ENCODE data around the gene GCNT1.

GCNT1 gene

GRCh38 chr9:76458903-76459693 lies at the start of gene GCNT1:
Gene GCNT1, plus strand, starts transcription at chr9:76459182. Its CDS starts 43,200 bp downstream, at chr9:76502382.
- Histone ChIP-seq H3F3A (ENCODE audit: insufficient read depth, low read length) (peaks cover 4% of the 10 kb centered on the region; the same call in 1 of the 2 replicates), H3K4me1 (ENCODE audit: insufficient read depth, low read length, severe bottlenecking) (peaks cover 53% of the 10 kb centered on the region), H3K79me2 (ENCODE audit: insufficient read depth, low read length) (peaks cover 42% of the 10 kb centered on the region), H2AFZ (ENCODE audit: low read length) (no peak within 1 kb of the TSS), H4K20me1 (ENCODE audit: insufficient read depth, low read length) (no peaks in the 10 kb centered on the region), H3K27ac (ENCODE audit: low read depth, low read length, poor library complexity, severe bottlenecking) (peak within 1 kb of the TSS; percentile 95), H3K4me3 (ENCODE audit: low read depth, low read length, poor library complexity, severe bottlenecking) (peak within 1 kb of the TSS; percentile 80), H3K27me3 (ENCODE audit: insufficient read depth, low read length) (no peaks in the 10 kb centered on the region), H3K36me3 (ENCODE audit: insufficient read depth, low read length) (peaks cover 16% of the 10 kb centered on the region), H3K9me3 (ENCODE audit: low read length) (no peaks in the 10 kb centered on the region), H3K9me2 (ENCODE audit: low read depth, low read length) (no peaks in the 10 kb centered on the region), H3K9ac (ENCODE audit: low read length) (peak within 1 kb of the TSS; percentile 81), H3K4me2 (ENCODE audit: low read length) (peak within 1 kb of the TSS; percentile 95)
- TF ChIP-seq CTCF (IDR thresholded peaks at IDR 0.05; ENCODE audit: low read length) (peak; percentile 70), EZH2 (IDR thresholded peaks at IDR 0.05; ENCODE audit: borderline replicate concordance, low read length) (no peak)

- H3K4me3 ChIP-seq (ENCODE audit: low read depth, low read length, poor library complexity, severe bottlenecking): no peak overlapping the region
- peaks cover 8% of the 10 kb centered on the region for H3K9me3 ChIP-seq (ENCODE audit: low read length)
- no peaks in the 10 kb centered on the region for H3K36me3 ChIP-seq (ENCODE audit: insufficient read depth, low read length)
- no peaks in the 10 kb centered on the region for H3F3A ChIP-seq (ENCODE audit: insufficient read depth, low read length)
- no peaks in the 10 kb centered on the region for H3K79me2 ChIP-seq (ENCODE audit: insufficient read depth, low read length)
- no peak overlapping the region for H3K27ac ChIP-seq (ENCODE audit: low read depth, low read length, poor library complexity, severe bottlenecking)
- no peaks in the 10 kb centered on the region for H4K20me1 ChIP-seq (ENCODE audit: insufficient read depth, low read length)
- peaks cover 15% of the 10 kb centered on the region for H3K4me1 ChIP-seq (ENCODE audit: insufficient read depth, low read length, severe bottlenecking)
- H3K27me3 ChIP-seq (ENCODE audit: insufficient read depth, low read length): no peaks in the 10 kb centered on the region
- H2AFZ ChIP-seq (ENCODE audit: low read length): no peak overlapping the region
- H3K4me2 ChIP-seq (ENCODE audit: low read length): no peak overlapping the region
- TF ChIP-seq EZH2 (IDR thresholded peaks at IDR 0.05; ENCODE audit: borderline replicate concordance, low read length) (no peak), CTCF (IDR thresholded peaks at IDR 0.05; ENCODE audit: low read length) (no peak)
- no peak overlapping the region for H3K9ac ChIP-seq (ENCODE audit: low read length)
- no peaks in the 10 kb centered on the region for H3K9me2 ChIP-seq (ENCODE audit: low read depth, low read length)
These were observed 46.3 kb upstream of the GCNT1 start for GRCh38 chr9:76412638-76413037.

- Histone ChIP-seq H3K36me3 (ENCODE audit: insufficient read depth, low read length) (no peaks in the 10 kb centered on the region), H3K4me1 (ENCODE audit: insufficient read depth, low read length, severe bottlenecking) (peaks cover 15% of the 10 kb centered on the region), H3K79me2 (ENCODE audit: insufficient read depth, low read length) (no peaks in the 10 kb centered on the region), H3K27me3 (ENCODE audit: insufficient read depth, low read length) (no peaks in the 10 kb centered on the region), H3K27ac (ENCODE audit: low read depth, low read length, poor library complexity, severe bottlenecking) (no peak overlapping the region), H3K9me2 (ENCODE audit: low read depth, low read length) (no peaks in the 10 kb centered on the region), H3K4me3 (ENCODE audit: low read depth, low read length, poor library complexity, severe bottlenecking) (no peak overlapping the region), H3F3A (ENCODE audit: insufficient read depth, low read length) (no peaks in the 10 kb centered on the region), H3K9me3 (ENCODE audit: low read length) (peaks cover 8% of the 10 kb centered on the region), H2AFZ (ENCODE audit: low read length) (no peak overlapping the region), H3K9ac (ENCODE audit: low read length) (no peak overlapping the region), H4K20me1 (ENCODE audit: insufficient read depth, low read length) (no peaks in the 10 kb centered on the region), H3K4me2 (ENCODE audit: low read length) (no peak overlapping the region)
- no peak for TF ChIP-seq EZH2 (IDR thresholded peaks at IDR 0.05; ENCODE audit: borderline replicate concordance, low read length)
- no peak for TF ChIP-seq CTCF (IDR thresholded peaks at IDR 0.05; ENCODE audit: low read length)
These were observed 45.3 kb upstream of the GCNT1 start for GRCh38 chr9:76413658-76414057.

Measured in OCI-LY1 (cell line).